Islet of Langerhans (tissue), 1 donor: ENCODE results near the gene FARS2.

Experiments
- FAIRE-seq: peaks from one replicate; lab custom pipeline; 2011; peaks lifted over from hg19 to GRCh38; lab: Jason Lieb, UNC

The FARS2 gene

GRCh38 chr6:5249451-5250122 is 11.7 kb upstream of the FARS2 start:
- FAIRE-seq, result no peak

DNA sequence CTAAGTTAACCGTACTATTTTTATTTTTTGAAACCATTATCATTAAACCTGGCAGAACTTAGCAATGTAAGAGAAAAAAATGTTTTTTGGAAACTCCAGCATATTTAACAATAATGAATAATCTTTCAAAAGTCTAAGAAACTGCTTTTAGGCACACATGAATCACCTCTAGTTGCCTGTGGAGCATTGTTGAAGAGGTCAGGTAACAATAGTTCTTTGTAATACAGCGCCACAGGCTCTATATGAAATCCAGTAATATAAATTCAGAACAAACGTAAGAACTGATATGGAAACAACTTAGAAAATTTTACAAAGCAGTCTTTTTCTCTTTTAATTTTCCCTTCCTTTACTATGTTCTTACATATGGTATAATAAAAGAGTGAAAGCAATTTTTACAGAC is 10.9 kb upstream of the FARS2 start:
- FAIRE-seq, result no peak

- no peak for FAIRE-seq
These were observed 10.4 kb upstream of the FARS2 start for GRCh38 chr6:5250911-5251310.

GRCh38 chr6:5256952-5257351 is 4.4 kb upstream of the FARS2 start:
- no peak for FAIRE-seq

- FAIRE-seq, result no peak
These were observed 3.9 kb upstream of the FARS2 start for GRCh38 chr6:5257400-5257799.

- no peak for FAIRE-seq
These were observed 1.9 kb upstream of the FARS2 start for GRCh38 chr6:5259428-5259827.

GRCh38 chr6:5260111-5260620 is 1.1 kb upstream of the FARS2 start:
- no peak for FAIRE-seq

GRCh38 chr6:5261545-5262109 is 314 bp downstream of the FARS2 start:
- no peak for FAIRE-seq

DNA sequence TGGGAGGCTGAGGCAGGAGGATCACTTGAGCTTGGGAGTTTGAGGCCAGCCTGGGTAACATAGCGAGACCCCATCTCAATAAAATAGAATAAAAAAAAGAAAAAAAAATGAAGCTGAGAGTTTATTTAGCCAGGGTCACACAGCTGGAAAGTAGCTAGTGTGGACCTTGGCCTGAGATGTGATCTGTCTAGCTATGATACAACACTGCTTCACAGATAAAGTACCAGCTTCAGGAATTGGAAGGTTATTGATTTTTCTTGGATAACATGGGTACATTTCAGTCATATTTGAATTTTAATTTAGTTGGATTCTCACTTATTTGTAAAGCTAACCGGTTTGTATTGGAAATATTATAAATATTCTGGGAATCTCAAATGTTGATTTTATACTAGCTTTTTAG is 5.1 kb downstream of the FARS2 start:
- FAIRE-seq, result no peak

- FAIRE-seq, result no peak
These were observed 8.9 kb downstream of the FARS2 start for GRCh38 chr6:5270093-5270680.

- no peak for FAIRE-seq
These were observed 10.6 kb downstream of the FARS2 start for GRCh38 chr6:5271926-5272325.

DNA sequence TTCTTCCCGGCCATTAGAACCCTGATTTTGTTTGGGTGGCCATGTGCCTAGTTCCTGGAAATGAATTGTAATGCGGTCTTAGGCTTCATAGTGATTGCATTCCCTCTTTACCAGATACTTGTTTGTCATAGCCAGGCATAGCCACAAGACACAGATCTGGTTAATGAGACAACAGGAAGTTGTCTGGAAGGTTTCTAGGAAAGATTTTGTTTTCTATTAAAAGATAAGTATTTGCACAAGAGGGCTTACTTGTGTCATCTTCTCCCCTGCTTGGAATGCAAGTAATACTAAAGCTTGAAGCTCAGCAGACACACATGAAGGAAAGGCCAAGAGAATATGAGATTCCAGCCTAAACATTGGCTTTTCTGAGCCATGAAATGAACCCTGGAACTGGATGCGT is 12.9 kb downstream of the FARS2 start:
- FAIRE-seq, result no peak

GRCh38 chr6:5275497-5275896 is 14.2 kb downstream of the FARS2 start:
- no peak for FAIRE-seq

GRCh38 chr6:5276581-5276980 is 15.3 kb downstream of the FARS2 start:
- FAIRE-seq, result no peak

- FAIRE-seq, result no peak
These were observed 16.3 kb downstream of the FARS2 start for GRCh38 chr6:5277589-5277988.

GRCh38 chr6:5278047-5278446 is 16.7 kb downstream of the FARS2 start:
- FAIRE-seq, result no peak

GRCh38 chr6:5278565-5279120 is 17.3 kb downstream of the FARS2 start:
- no peak for FAIRE-seq

- FAIRE-seq, result no peak
These were observed 18.6 kb downstream of the FARS2 start for GRCh38 chr6:5279891-5280338.

DNA sequence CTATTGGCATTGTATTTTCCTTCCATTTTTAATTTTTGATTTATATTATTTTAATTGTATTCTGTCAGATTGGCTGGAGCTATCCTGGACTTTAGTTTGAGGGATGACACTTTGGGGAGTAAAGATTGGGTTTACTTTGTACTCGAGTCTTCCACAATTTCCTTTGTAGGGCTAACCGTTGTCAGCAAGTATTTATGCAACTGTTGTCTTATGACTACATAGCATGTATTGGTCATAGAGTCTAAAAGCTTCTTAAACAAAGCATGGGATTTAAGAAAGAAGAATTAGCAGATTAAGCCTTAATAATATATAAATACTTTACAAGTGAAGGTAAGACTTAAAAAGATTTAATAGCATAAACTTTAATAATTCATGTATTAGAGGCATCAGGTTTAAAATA is 19.6 kb downstream of the FARS2 start:
- FAIRE-seq, result no peak

DNA sequence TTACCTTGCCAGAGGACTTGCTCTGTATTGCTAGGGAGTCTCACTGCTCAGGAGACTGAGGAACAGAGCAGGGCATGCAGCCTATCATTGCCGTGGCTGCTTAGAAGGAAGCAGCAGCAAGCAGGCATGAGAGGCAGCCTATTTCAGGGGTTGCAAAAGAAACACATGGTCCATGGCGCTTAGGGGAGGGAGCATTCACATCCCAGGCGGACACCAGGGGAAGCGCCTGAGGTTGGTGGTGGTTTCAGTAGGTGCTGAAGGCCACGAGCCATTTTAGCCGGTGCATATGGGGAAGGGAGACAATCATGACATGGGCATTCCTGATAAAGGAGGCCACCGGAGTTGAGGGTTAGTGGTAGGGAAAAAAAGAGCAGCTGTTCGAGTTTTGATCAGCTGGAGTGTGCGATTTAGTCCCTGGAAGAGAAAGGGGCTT is 20.9 kb downstream of the FARS2 start:
- no peak for FAIRE-seq

GRCh38 chr6:5285081-5285480 is 23.8 kb downstream of the FARS2 start:
- no peak for FAIRE-seq

DNA sequence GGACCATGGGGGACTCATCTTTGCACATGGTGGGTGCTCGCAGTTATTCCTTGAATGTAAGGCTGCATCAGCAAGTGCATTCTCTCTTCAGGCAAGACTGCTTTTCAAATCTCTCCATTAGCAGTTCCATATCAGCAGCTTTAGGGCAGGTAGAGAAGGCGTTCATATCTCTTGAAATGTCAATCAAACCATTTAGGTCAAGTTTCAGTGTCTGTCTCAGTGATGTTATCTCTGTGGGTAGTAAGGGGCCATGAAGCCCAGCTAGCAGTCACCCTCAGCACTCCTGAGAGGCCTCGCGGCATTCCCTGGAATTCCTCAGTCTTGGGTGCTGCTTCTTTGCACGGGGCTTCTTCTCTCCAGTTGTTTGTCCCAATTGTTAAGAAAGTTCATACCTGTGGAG is 24.2 kb downstream of the FARS2 start:
- no peak for FAIRE-seq

DNA sequence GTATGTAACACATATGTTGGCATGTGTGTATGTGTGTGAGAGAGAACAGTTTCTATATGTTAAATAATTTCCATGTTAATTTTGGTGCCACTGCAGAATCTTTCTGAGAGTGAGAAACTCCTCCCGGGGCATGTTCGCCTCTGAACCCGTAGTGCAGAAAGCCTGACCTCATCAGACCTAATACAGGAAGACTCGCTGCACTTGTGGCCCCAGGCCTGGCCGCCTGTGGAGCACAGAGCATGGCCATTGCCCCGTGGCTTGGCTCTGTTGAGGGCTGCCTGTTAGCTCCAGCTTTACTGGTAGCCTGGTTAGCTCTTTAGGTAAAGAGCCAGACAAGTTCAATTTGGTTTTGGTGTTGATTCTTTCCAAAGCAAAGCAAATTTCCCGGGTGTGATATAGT is 25.5 kb downstream of the FARS2 start:
- FAIRE-seq, result no peak
